Stimulated activated naive CD4-positive, alpha-beta T cell (primary cell): ENCODE measurements around the gene FAM50B.

Experiments used
- DNase-seq, 6 experiments: peaks; one replicate each; lab custom pipeline; 2025; lab: John Stamatoyannopoulos, UW

Gene FAM50B

GRCh38 chr6:3820563-3820962 is 28.6 kb upstream of the FAM50B start:
- DNase-seq, result no peak

- DNase-seq, result no peak
Observed at GRCh38 chr6:3822747-3823445, 26.3 kb upstream of the FAM50B start.

- DNase-seq, result no peak
Observed at GRCh38 chr6:3823671-3824070, 25.5 kb upstream of the FAM50B start.

GRCh38 chr6:3825331-3825831 is 23.8 kb upstream of the FAM50B start:
- DNase-seq, result no peak

GRCh38 chr6:3825851-3826581 is 23.2 kb upstream of the FAM50B start:
- no peak for DNase-seq

- DNase-seq, result no peak
Observed at GRCh38 chr6:3829285-3829684, 19.9 kb upstream of the FAM50B start.

GRCh38 chr6:3830806-3831205 is 18.4 kb upstream of the FAM50B start:
- DNase-seq, result no peak

- DNase-seq, result no peak
Observed at GRCh38 chr6:3831761-3832530, 17.2 kb upstream of the FAM50B start.

GRCh38 chr6:3835055-3835731 is 14.0 kb upstream of the FAM50B start:
- no peak for DNase-seq

- no peak for DNase-seq
Observed at GRCh38 chr6:3835785-3836184, 13.4 kb upstream of the FAM50B start.

GRCh38 chr6:3836566-3836965 is 12.6 kb upstream of the FAM50B start:
- no peak for DNase-seq

- DNase-seq, result no peak
Observed at GRCh38 chr6:3837781-3838180, 11.4 kb upstream of the FAM50B start.

GRCh38 chr6:3838992-3839867 is 9.9 kb upstream of the FAM50B start:
- no peak for DNase-seq

GRCh38 chr6:3841066-3841454 is 8.1 kb upstream of the FAM50B start:
- DNase-seq, result no peak

- no peak for DNase-seq
Observed at GRCh38 chr6:3841711-3842565, 7.2 kb upstream of the FAM50B start.

- no peak for DNase-seq
Observed at GRCh38 chr6:3843379-3844096, 5.6 kb upstream of the FAM50B start.

GRCh38 chr6:3844097-3844463 is 5.1 kb upstream of the FAM50B start:
- DNase-seq, result no peak

GRCh38 chr6:3847521-3847920 is 1.7 kb upstream of the FAM50B start:
- no peak for DNase-seq

- no peak for DNase-seq
Observed at GRCh38 chr6:3848380-3848779, 793 bp upstream of the FAM50B start.
